Osteoblast (primary cell): ENCODE results near the gene ATG5. TPM values are rescaled to one million over a fixed set of nuclear protein-coding genes. Genes with fewer than 3 reads are reported as not detected.
"Not testable (repeated sequence)": the region's sequence is repeated elsewhere in the genome, so short reads cannot be mapped to it uniquely, and the experiment has no call there.

Source experiments
- DNase-seq: peaks from one replicate; pipeline ENCODE4 v3.0.0; 2011; ENCODE audit warnings: low spot score, mixed read lengths; ENCODE audit not compliant: insufficient read length; ENCODE audit errors: missing footprints
- H2AFZ ChIP-seq: 2 replicates; pipeline ENCODE4 v1.6.0; 2011; ENCODE audit warnings: mild to moderate bottlenecking, low read length
- H3K27ac ChIP-seq: 2 replicates; pipeline ENCODE4 v1.5.1; 2011; ENCODE audit warnings: mild to moderate bottlenecking, low read depth, low read length, moderate library complexity
- H3K27me3 ChIP-seq: 2 replicates; pipeline ENCODE4 v1.6.0; 2012; ENCODE audit warnings: mild to moderate bottlenecking, control low read depth, inconsistent platforms, low read length, moderate library complexity; ENCODE audit not compliant: insufficient read depth
- H3K36me3 ChIP-seq: 2 replicates; pipeline ENCODE4 v1.5.1; 2011; ENCODE audit warnings: mild to moderate bottlenecking, low read length, control low read depth, moderate library complexity; ENCODE audit not compliant: insufficient read depth
- H3K4me1 ChIP-seq: 2 replicates; pipeline ENCODE4 v1.5.1; 2011; ENCODE audit warnings: mild to moderate bottlenecking, low read length, control low read depth, moderate library complexity; ENCODE audit not compliant: insufficient read depth
- H3K4me2 ChIP-seq: 2 replicates; pipeline ENCODE4 v1.6.0; 2011; ENCODE audit warnings: mild to moderate bottlenecking, low read length; ENCODE audit not compliant: insufficient read depth
- H3K4me3 ChIP-seq: fragments of 200-600 bp; sonication (generic); 3 replicates; pipeline ENCODE4 v1.5.1; 2012; ENCODE audit warnings: mild to moderate bottlenecking, low read length, inconsistent platforms; ENCODE audit not compliant: insufficient read depth
- H3K79me2 ChIP-seq: 2 replicates; pipeline ENCODE4 v1.6.0; 2012; ENCODE audit warnings: mild to moderate bottlenecking, low read length, control low read depth, inconsistent platforms; ENCODE audit not compliant: insufficient read depth
- H3K9me3 ChIP-seq: 2 replicates; pipeline ENCODE4 v1.5.1; 2011; ENCODE audit warnings: low read depth, low read length, control low read depth
- H4K20me1 ChIP-seq: 2 replicates; pipeline ENCODE4 v1.6.0; 2012; ENCODE audit warnings: mild to moderate bottlenecking, low read length, control low read depth; ENCODE audit not compliant: insufficient read depth
- CTCF ChIP-seq: IDR thresholded peaks from 2 replicates; pipeline ENCODE4 v1.5.1; 2011; ENCODE audit warnings: mild to moderate bottlenecking, low read depth, low read length, moderate library complexity; ENCODE audit errors: extremely low read depth
- total RNA-seq: library from RNA; depleted of rRNA; stranded (reverse); fragments of >200 nt; gene quantifications from 2 replicates; pipeline ENCODE4 v1.2.3, GENCODE V29; 2012

Gene ATG5
- total RNA-seq, 1 donor = 59.0 TPM

GRCh38 chr6:106237286-106237685 is 88.3 kb downstream of the ATG5 start:
- Histone ChIP-seq H3K79me2 (no peaks in the 10 kb centered on the region), H3K4me2 (no peak overlapping the region), H3K36me3 (no peaks in the 10 kb centered on the region), H3K27me3 (no peaks in the 10 kb centered on the region), H3K4me1 (no peaks in the 10 kb centered on the region), H4K20me1 (no peaks in the 10 kb centered on the region), H2AFZ (no peak overlapping the region), H3K9me3 (no peaks in the 10 kb centered on the region), H3K4me3 (no peak overlapping the region), H3K27ac (no peak overlapping the region)
- DNase-seq = no peak
- TF ChIP-seq CTCF = no peak

GRCh38 chr6:106229876-106230445 is 95.6 kb downstream of the ATG5 start:
- not testable (repeated sequence) for H3K9me3 ChIP-seq, H4K20me1 ChIP-seq, H3K4me3 ChIP-seq, H3K27me3 ChIP-seq, H3K79me2 ChIP-seq, H2AFZ ChIP-seq, H3K27ac ChIP-seq, H3K4me1 ChIP-seq, H3K4me2 ChIP-seq, H3K36me3 ChIP-seq, DNase-seq

GRCh38 chr6:106227612-106228507 is 97.7 kb downstream of the ATG5 start:
- no peak overlapping the region for H3K27ac ChIP-seq
- H3K27me3 ChIP-seq = no peaks in the 10 kb centered on the region
- DNase-seq = no peak
- no peaks in the 10 kb centered on the region for H3K9me3 ChIP-seq
- no peak overlapping the region for H3K4me2 ChIP-seq
- H3K4me3 ChIP-seq = no peak overlapping the region
- no peaks in the 10 kb centered on the region for H4K20me1 ChIP-seq
- H3K4me1 ChIP-seq = no peaks in the 10 kb centered on the region
- H3K79me2 ChIP-seq = peaks cover 2% of the 10 kb centered on the region
- TF ChIP-seq CTCF = no peak
- no peak overlapping the region for H2AFZ ChIP-seq
- H3K36me3 ChIP-seq = no peaks in the 10 kb centered on the region

- Histone ChIP-seq H3K36me3 (no peaks in the 10 kb centered on the region), H2AFZ (no peak overlapping the region), H3K4me2 (no peak overlapping the region), H3K4me1 (no peaks in the 10 kb centered on the region), H3K9me3 (no peaks in the 10 kb centered on the region), H3K27me3 (no peaks in the 10 kb centered on the region), H3K27ac (no peak overlapping the region), H4K20me1 (no peaks in the 10 kb centered on the region), H3K79me2 (peaks cover 4% of the 10 kb centered on the region), H3K4me3 (no peak overlapping the region)
- no peak for TF ChIP-seq CTCF
- no peak for DNase-seq
Observed at GRCh38 chr6:106226676-106227075, 98.9 kb downstream of the ATG5 start.
